Left ventricle myocardium inferior (tissue), 1 donor: Measurements from ENCODE around the gene MRPS18B. TPM values are rescaled to one million over a fixed set of nuclear protein-coding genes. Genes with fewer than 3 reads are reported as not detected.

Experiments used
- DNase-seq: peaks from one replicate; pipeline ENCODE4 v3.0.0-alpha.2; 2020
- H3K27ac ChIP-seq: fragments of 200-600 bp; replicated peaks from 2 replicates; pipeline ENCODE4 v1.8.0; 2021
- H3K27me3 ChIP-seq: fragments of 200-600 bp; 2 replicates; pipeline ENCODE4 v1.8.0; 2021; ENCODE audit warnings: low read depth
- H3K36me3 ChIP-seq: fragments of 200-600 bp; 2 replicates; pipeline ENCODE4 v1.8.0; 2021
- H3K4me1 ChIP-seq: fragments of 200-600 bp; 2 replicates; pipeline ENCODE4 v1.8.0; 2021
- H3K4me3 ChIP-seq: fragments of 200-600 bp; 2 replicates; pipeline ENCODE4 v1.8.0; 2021; ENCODE audit warnings: mild to moderate bottlenecking, moderate library complexity
- H3K9me3 ChIP-seq: fragments of 200-600 bp; replicated peaks from 2 replicates; pipeline ENCODE4 v1.8.0; 2021
- CTCF ChIP-seq: fragments of 200-600 bp; IDR thresholded peaks from 2 replicates; pipeline ENCODE4 v1.8.0; 2021; ENCODE audit warnings: antibody characterized with exemption, mild to moderate bottlenecking, borderline replicate concordance
- intact Hi-C: fragments of 100-400 bp; cut with micrococcal nuclease; formaldehyde crosslinking; loops from one replicate; pipeline ENCODE4 v1.11.0; 2022
- total RNA-seq: library from RNA; stranded (reverse); fragmentation: NEBNext Ultra II Directional; extraction: Animal tissue kit (Norgen Biotek cat#: 25700); gene quantifications from one replicate; pipeline ENCODE4 v1.2.1, GENCODE V29; 2021
- donor health status: DM: no; HTN: yes; CAD: no; lungs with severe emphysema.

MRPS18B gene
- total RNA-seq, 1 donor from 2014 or later = 119 TPM

DNA sequence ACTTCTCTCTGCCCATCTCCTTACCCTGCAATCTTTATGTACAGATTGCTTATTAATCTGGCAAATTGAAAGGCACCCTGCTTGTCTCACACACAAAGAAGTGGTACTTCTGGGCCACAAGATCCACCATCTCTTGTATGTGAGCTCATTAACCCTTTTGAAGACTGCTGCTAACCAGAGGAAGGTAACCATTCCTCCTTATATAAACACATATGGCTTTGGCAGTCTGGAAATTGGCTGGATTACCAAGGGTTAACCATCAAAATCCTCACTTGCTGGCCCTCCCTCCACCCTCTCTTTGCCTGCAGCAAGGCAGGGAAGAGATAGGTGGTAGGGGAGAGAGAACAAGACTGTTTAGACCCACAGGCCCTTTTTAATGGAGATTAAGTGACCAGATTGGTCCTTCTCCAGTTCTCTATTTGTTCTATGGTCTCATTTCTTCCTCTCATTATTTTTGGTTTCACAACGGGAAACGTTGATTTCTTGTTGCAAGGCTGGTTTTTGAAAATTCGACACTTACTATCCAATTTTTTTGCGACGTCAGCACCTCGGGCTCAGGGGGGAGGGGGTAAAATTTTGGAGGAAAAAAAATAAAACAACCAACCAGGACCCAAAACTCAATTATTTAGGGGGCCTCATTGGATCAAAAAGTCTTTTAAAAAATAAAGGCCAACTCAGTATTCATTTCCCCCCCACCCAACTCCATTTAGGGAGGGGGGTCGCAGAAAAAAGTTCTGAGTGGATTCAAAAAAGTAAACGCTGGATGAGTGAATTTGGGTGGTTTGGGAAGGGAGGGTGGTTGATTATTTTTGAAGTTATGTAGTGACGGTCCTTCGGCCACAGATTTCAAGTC, 1.5 kb upstream of the MRPS18B start:
- intact Hi-C loops = no loop called here
- H3K36me3 ChIP-seq = peaks cover 35% of the 10 kb centered on the region
- H3K4me1 ChIP-seq = peaks cover 72% of the 10 kb centered on the region
- H3K27me3 ChIP-seq = no peaks in the 10 kb centered on the region
- no peak for DNase-seq
- peak overlapping the region; percentile 94 for H3K27ac ChIP-seq
- peak overlapping the region; percentile 94 for H3K4me3 ChIP-seq
- no peak for TF ChIP-seq CTCF
- H3K9me3 ChIP-seq = no peaks in the 10 kb centered on the region

DNA sequence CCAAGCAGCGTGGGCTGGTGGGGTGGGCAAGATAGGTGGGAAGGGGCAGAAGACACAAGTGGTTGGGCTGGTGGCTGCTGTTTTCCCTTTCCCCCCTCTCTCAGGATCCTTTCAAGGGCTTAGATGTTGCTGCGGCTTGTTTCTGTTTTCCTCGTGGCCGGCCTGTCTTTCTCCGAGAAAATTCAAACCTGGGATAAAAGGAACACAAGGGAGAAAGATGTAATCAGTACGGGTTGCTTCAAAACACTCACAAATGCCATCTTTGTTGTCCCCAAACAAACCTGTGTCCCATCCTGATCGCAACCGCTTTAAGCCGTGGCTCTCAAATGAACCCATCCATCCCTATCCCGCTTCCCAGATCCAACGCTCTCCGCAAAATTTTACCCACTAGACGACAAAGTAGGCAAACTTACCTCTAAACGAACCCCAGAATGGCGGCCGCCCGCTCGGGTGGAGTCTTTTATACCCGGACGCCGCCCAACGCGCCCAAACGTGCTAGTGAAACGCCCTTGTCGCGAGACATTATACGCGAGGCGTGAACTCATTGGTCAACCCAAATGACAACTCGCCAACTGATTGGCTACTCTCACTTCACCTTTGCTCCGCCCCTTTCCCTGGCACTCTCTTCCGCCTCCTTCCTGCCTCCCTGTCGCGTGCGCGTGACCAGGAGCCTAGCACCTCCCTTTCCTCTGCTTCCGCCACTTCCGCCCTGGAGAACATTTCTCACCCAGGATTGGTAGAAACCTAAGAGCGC, 652 bp upstream of the MRPS18B start, which contains the start of gene PPP1R10:
Gene PPP1R10 (minus strand): TSS at position 433 of the 754 bp plus-strand sequence. CDS start 7,299 bp downstream, outside the sequence.
- Histone ChIP-seq H3K27ac (peak within 1 kb of the TSS; percentile 94), H3K27me3 (no peaks in the 10 kb centered on the region), H3K4me1 (peaks cover 64% of the 10 kb centered on the region), H3K4me3 (peak within 1 kb of the TSS; percentile 94), H3K9me3 (no peaks in the 10 kb centered on the region), H3K36me3 (peaks cover 43% of the 10 kb centered on the region)
- intact Hi-C loops = no loop called here
- peak; percentile 97 for DNase-seq
- TF ChIP-seq CTCF = no peak

- no peak for TF ChIP-seq CTCF
- no peak for DNase-seq
- intact Hi-C loops = no loop called here
These were observed 694 bp downstream of the MRPS18B start for GRCh38 chr6:30618270-30618797.

DNA sequence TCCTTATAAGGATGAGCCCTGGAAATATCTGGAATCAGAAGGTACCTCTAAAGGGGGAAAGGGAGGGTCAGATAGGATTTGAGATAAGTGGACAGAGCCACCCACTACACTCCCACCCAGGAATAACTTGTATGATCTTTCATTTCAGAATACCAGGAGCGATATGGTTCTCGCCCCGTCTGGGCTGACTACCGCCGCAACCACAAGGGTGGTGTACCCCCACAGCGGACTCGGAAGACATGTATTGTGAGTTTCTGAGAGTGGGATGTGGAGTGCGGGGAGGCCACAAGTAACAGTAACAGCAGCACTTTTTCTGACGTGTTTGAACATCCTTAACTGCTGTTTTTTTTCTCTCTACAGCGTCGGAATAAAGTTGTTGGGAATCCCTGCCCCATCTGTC, 1.9 kb downstream of the MRPS18B start:
- Histone ChIP-seq H3K4me1 (peaks cover 38% of the 10 kb centered on the region), H3K27me3 (no peaks in the 10 kb centered on the region), H3K4me3 (peak overlapping the region; percentile 94), H3K9me3 (no peaks in the 10 kb centered on the region), H3K36me3 (peaks cover 69% of the 10 kb centered on the region), H3K27ac (no peak overlapping the region)
- no peak for DNase-seq
- intact Hi-C loops = no loop called here
- TF ChIP-seq CTCF = no peak

More at GRCh38 chr6:30618270-30618797, 694 bp downstream of the MRPS18B start:
- Histone ChIP-seq H3K4me1 (peaks cover 50% of the 10 kb centered on the region), H3K9me3 (no peaks in the 10 kb centered on the region), H3K4me3 (peak overlapping the region; percentile 94), H3K27ac (peak overlapping the region; percentile 94), H3K36me3 (peaks cover 57% of the 10 kb centered on the region), H3K27me3 (no peaks in the 10 kb centered on the region)

- Histone ChIP-seq H3K4me1 (peaks cover 16% of the 10 kb centered on the region), H3K36me3 (peaks cover 72% of the 10 kb centered on the region), H3K27me3 (no peaks in the 10 kb centered on the region), H3K27ac (no peak overlapping the region), H3K9me3 (no peaks in the 10 kb centered on the region), H3K4me3 (no peak overlapping the region)
- DNase-seq = no peak
- TF ChIP-seq CTCF = no peak
- intact Hi-C loops = no loop called here
These were observed 7.9 kb downstream of the MRPS18B start for GRCh38 chr6:30625511-30625910.
